ENCODE results near the gene PUS10.

Gene PUS10

GRCh38 chr2:60973705-60974104 is 44.4 kb downstream of the PUS10 start:
- DNase-seq (ENCODE audit: low read depth in 2 of 3, low spot score in 1 of 3), result no peak

DNA sequence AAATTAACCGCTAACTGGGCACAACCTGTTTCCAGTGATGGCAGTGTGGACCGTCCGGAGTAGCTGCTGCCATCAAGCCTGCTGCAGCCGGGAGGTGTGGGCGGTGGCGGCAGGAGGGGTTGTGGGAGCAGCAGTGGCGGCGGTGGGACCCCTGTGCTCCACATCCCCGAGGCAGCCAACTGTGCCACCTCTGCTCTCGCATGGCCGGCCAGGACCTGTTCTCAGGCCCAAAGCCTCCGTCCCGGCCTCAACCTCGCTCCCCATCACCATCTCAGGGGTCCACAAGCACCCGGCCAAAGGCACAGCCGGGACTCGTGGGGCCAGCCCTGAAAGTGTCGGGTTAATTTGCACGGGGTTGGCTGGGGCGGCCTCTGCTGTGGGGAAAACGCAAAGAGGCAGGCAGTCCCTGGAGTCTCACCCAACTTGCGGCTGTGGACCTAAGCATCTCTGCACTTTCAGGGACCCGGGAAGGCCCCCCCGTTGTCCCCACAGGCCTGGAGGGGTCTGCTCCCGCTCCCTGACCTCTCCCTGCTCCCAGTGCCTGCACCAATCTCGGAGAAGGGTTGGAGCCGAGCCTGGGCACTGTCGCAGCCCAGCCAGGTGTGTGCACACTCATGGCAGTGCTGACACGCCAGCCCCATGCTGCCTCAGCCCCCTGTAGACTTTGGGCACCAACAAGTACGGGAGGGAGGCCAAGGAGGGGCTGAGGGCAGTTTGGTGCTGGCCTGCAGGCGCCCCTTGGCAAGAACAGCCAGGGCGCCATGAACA is 45.0 kb downstream of the PUS10 start:
- DNase-seq (ENCODE audit: low read depth in 2 of 3, low spot score in 1 of 3), result no peak

GRCh38 chr2:60966507-60967405 is 51.3 kb downstream of the PUS10 start:
- no peak for DNase-seq (ENCODE audit: low read depth in 2 of 3, low spot score in 1 of 3)

GRCh38 chr2:60965499-60965785 is 52.6 kb downstream of the PUS10 start:
- DNase-seq (ENCODE audit: low read depth in 2 of 3, low spot score in 1 of 3), result no peak

DNA sequence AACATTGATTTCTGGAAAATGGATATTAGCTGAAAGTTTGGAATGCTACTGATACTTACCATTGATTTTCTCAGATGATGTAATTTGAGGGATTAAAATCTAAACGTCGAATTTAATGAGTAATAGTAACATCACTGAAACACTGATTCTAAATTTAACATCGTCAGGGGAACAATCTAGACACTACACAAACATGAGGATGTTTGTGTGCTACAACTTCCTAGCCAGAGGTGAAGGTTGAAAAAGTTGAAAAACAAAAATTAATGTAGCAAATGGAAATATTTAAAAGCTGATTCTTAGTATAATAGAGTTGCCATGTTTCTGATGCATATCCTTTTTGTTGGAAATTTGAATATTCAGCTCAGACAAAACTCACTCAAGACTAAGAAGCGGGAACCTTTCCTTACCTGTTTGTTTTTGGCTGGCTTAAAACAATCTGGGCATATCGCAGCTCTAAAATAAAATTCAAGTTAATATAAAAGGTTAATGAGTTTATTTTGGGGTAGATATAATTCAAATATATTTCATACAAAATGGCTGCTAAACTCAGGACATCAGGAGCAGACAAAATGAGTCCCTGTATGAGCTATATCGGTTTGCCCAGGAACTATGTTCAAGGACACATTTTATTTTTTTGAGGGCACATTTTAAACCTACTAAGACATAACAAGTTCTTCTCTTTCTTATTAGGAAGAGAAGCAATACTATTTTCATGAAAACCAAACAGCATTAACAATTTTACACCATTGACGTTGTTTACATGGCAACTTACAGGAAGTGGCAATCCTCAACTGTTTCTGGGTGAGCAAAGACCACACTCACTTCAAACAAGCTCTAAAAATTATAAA is 53.2 kb downstream of the PUS10 start:
- DNase-seq (ENCODE audit: low read depth in 2 of 3, low spot score in 1 of 3), result no peak

DNA sequence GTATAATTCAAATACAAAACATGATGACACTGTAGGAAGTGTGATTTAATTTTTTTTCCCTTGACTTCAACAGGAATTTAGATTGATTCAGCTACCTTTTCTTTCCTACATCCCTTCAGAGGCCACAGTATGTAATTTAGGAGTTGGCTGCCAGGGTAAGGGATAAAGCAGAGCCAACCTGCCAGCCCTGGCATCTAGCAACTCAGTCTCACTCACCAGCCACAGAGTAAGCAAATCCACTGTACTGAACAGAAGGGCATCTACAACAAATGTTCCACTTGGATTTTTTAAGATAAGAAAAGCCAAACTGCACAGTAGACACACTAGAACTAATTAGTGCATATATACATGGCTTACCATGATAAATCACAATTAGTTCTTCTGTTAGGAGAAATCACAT is 54.9 kb downstream of the PUS10 start:
- DNase-seq (ENCODE audit: low read depth in 2 of 3, low spot score in 1 of 3), result no peak

DNA sequence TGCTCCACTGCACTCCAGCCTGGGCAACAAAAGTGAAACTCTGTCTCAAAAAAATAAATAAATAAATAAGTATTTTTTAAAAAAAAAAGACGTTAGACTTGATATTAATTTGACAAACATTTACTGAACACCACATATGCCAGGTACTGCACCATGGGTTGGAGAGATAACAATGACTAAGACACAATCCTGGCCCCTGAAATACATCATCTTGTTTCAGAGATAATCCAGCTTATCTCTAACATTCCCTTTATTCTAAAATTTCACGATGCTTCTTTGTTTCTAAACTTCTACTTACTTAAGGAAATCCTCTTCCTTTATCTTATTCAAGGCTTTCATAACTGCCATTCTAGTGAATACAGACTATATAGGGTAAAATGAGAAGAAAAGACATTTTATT is 55.5 kb downstream of the PUS10 start:
- no peak for DNase-seq (ENCODE audit: low read depth in 2 of 3, low spot score in 1 of 3)

DNA sequence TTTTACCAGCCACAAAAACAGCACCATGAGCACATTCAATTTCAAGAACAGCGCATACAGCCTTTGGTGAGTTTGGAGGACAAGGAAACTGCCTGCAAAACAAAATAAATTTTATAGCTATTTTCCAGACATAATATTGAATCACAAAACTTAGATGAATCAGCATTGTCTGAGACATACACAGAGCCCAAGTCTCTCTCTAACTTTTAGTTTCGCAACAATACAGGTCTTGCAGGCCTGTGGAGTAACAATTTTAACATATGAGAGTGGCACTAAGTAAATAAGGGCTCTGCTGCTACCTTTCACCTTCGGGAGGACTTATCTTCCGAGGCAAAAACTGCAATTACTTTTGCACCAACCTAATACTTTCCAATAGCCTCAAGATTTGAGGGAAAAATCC is 56.6 kb downstream of the PUS10 start:
- no peak for DNase-seq (ENCODE audit: low read depth in 2 of 3, low spot score in 1 of 3)

- no peak for DNase-seq (ENCODE audit: low read depth in 2 of 3, low spot score in 1 of 3)
These were observed 57.3 kb downstream of the PUS10 start for GRCh38 chr2:60960706-60961105.

GRCh38 chr2:60959501-60959900 is 58.6 kb downstream of the PUS10 start:
- no peak for DNase-seq (ENCODE audit: low read depth in 2 of 3, low spot score in 1 of 3)

GRCh38 chr2:60958800-60959199 is 59.3 kb downstream of the PUS10 start:
- DNase-seq (ENCODE audit: low read depth in 2 of 3, low spot score in 1 of 3), result no peak

DNA sequence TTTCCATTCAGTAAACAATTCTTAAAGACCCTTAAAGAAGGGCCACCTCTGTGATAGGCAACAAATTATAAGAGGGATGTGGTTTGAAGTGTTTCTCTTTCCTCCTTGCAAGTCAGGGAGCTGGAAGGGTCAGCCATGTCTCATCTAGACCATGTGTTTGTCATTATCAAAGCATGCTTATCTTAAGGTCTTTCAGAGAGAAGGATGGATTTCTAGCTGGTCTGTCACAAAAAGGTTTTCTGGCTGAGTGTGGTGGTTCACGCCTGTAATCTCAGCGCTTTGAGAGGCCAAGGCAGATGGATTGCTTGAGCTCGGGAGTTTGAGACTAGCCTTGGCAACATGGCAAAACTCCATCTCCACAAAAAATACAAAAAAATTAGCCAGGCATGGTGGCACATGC is 59.7 kb downstream of the PUS10 start:
- no peak for DNase-seq (ENCODE audit: low read depth in 2 of 3, low spot score in 1 of 3)

DNA sequence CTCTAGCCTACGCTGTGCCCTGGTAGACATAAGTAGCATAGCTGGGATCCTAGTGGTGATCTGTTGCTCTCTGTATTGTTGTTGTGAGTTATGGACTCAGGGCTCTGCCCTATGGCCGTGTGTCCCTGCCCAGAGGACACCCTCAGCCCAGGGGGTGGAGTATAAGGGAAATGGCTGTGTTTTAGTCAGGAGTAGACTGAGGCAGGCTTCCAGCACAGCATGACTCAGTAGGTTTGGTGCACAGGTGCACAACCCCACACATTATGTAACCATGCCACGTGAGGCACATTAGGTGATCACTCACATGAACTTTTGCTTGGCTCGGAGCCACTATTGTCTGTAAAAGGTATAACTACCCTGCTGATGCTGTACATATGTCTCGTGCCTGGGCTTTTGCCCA is 60.4 kb downstream of the PUS10 start:
- DNase-seq (ENCODE audit: low read depth in 2 of 3, low spot score in 1 of 3), result no peak

- no peak for DNase-seq (ENCODE audit: low read depth in 2 of 3, low spot score in 1 of 3)
These were observed 60.8 kb downstream of the PUS10 start for GRCh38 chr2:60957224-60957623.

GRCh38 chr2:60954139-60954538 is 63.9 kb downstream of the PUS10 start:
- DNase-seq (ENCODE audit: low read depth in 2 of 3, low spot score in 1 of 3), result no peak

DNA sequence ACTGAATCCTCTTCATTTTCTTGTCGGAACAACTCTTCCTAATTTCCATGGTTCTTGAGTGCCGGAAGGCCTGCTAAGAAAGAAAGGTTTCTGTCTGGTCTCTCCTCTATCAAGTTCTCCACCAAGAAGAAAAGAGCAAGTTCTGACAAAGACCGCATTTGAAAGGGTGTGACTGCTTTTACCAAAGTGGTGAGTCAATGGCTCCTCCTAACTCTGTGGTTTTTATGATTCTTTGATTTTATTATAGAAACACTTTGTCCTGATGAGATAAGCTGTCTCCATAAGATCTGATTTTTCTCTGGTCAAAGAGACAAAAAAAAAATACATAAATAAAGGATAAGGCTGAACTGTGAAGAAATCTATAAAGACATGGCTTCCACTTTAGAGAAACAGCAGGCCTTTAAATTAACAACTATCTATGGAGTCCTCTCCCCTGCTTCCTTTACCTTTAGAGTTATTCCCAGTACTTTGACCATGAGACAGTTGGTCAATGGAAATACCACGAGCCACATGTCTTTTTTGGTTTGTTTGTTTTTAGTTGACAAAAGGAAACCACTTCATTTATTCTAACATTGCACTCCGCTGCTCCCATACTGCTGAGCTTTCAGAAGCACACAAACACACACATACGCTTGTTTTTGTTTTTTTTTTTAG is 69.0 kb downstream of the PUS10 start:
- no peak for DNase-seq (ENCODE audit: low read depth in 2 of 3, low spot score in 1 of 3)

DNA sequence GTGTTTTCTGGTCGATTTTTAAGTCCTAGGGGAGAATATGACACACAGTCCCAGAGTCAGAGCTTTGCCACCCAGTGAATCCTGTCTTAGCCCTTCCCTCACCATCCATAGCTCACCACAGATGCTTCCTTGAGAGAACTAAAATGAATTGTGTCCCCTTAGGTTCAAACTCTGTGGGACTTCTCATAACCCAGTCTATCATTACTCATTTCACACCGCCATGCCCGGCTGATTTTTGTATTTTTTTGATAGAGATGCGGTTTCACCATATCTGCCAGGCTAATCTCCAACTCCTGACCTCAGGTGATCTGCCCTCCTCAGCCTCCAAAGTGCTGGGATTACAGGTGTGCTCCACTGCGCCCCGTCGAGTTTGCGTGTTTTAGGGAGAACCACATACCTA is 69.9 kb downstream of the PUS10 start:
- no peak for DNase-seq (ENCODE audit: low read depth in 2 of 3, low spot score in 1 of 3)

- DNase-seq (ENCODE audit: low read depth in 2 of 3, low spot score in 1 of 3), result no peak
These were observed 71.0 kb downstream of the PUS10 start for GRCh38 chr2:60947056-60947455.

DNA sequence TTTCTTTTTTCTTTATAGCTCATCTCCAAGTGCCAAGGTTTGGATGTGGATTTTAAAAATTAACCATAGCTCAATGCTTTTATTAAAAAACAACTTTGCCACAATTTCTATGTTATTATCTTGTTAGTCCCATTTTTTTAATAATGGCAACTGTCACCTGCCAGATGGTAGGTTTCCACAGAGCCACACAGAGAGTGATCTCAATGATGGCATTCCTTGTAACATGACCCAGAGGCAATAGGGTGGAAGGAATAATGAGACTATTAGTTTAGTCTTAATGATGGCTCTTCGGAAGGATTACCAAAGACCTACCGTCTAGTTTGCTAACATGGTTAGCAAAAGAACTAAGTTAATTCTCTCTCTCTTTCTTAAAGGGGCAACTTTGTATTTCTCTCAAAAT is 72.7 kb downstream of the PUS10 start:
- DNase-seq (ENCODE audit: low read depth in 2 of 3, low spot score in 1 of 3), result no peak

GRCh38 chr2:60939622-60940021 is 78.4 kb downstream of the PUS10 start:
- no peak for DNase-seq (ENCODE audit: low read depth in 2 of 3, low spot score in 1 of 3)

DNA sequence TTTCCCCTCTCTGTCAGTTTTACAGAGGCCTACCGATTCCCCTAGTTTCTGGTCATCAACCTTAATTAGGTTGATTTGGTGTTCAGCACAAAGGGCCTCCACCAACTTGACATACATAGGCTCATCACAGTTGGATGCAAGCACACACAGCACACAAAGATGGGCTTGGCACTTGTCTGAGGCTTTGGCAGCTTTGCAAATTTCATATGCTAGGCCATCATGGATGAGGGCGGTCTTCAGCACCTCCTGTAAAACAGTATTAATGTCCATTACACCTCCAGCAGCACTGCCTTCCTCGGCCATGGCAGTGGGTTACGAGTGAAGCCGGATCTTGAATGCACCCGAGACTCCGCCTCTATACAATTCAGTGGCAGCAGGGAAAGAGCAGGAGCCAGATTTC is 79.8 kb downstream of the PUS10 start:
- DNase-seq (ENCODE audit: low read depth in 2 of 3, low spot score in 1 of 3), result no peak
